ENCODE results near the gene HS6ST3. TPM values are rescaled to one million over a fixed set of nuclear protein-coding genes. Genes with fewer than 3 reads are reported as not detected.

The HS6ST3 gene
- total and polyA plus RNA-seq, 2 donors (not counting 3 experiments of a cell fraction or from before 2014, with no cell fraction given), result 0.03 to 0.15 TPM

DNA sequence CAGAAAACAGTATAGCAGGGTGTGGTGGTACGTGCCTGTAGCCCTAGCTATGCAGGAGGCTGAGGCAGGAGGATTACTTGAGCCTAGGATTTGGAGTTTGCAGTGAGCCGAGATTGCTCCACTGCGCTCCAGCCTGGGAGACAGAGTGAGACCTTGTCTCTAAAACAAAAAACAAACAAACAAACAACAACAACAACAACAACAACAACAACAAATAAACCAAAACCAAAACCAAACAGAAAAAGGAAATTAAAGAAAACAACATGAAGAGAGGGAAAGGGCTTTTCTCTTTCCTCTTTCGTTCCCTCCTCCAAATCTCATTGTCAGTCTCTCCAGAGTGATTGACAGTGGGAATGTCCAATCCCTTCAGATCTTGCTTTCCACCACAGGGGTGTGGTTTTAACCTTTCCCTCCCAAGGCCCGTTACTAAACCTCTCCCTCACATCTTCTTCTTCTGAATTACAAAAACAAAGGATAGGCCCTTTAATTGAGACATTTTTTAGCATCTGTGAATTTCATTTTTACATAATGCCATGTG is 341.2 kb downstream of the HS6ST3 start:
- H3K9ac ChIP-seq (replicated peaks; ENCODE audit: extremely low read depth, insufficient read depth, low read length), result no peak overlapping the region
- FAIRE-seq, result no peak
- TF ChIP-seq MYC (IDR thresholded peaks at IDR 0.05; ENCODE audit: low read depth, low read length) (no peak), POLR2AphosphoS5 (IDR thresholded peaks at IDR 0.05; ENCODE audit: insufficient read depth, low read depth, low read length) (no peak), FOS (IDR thresholded peaks at IDR 0.05; ENCODE audit: borderline replicate concordance, insufficient read depth, low read length) (no peak), JUN (IDR thresholded peaks at IDR 0.05; ENCODE audit: borderline replicate concordance, insufficient read depth, insufficient read length, low read depth) (no peak), GATA2 (IDR thresholded peaks at IDR 0.05; ENCODE audit: insufficient read depth, insufficient read length, low read depth, low read length) (no peak)
- TF ChIP-seq, protein P1, sequence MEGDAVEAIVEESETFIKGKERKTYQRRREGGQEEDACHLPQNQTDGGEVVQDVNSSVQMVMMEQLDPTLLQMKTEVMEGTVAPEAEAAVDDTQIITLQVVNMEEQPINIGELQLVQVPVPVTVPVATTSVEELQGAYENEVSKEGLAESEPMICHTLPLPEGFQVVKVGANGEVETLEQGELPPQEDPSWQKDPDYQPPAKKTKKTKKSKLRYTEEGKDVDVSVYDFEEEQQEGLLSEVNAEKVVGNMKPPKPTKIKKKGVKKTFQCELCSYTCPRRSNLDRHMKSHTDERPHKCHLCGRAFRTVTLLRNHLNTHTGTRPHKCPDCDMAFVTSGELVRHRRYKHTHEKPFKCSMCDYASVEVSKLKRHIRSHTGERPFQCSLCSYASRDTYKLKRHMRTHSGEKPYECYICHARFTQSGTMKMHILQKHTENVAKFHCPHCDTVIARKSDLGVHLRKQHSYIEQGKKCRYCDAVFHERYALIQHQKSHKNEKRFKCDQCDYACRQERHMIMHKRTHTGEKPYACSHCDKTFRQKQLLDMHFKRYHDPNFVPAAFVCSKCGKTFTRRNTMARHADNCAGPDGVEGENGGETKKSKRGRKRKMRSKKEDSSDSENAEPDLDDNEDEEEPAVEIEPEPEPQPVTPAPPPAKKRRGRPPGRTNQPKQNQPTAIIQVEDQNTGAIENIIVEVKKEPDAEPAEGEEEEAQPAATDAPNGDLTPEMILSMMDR (IDR thresholded peaks at IDR 0.05; ENCODE audit: extremely low read depth in 1 of 2, insufficient read depth in 1 of 2, low read depth in 1 of 2, low read length in 2 of 2), result no peak
- no peaks in the 10 kb centered on the region for H4K20me1 ChIP-seq (replicated peaks; ENCODE audit: control insufficient read depth, extremely low read depth, insufficient read depth, low read length)
- no TSS peak for BruUV-seq (replicated peaks)
- no peaks in the 10 kb centered on the region for H3K4me1 ChIP-seq (ENCODE audit: control insufficient read depth, extremely low read depth, insufficient read depth, low read length)
- H3K9me1 ChIP-seq (replicated peaks; ENCODE audit: control insufficient read depth, extremely low read depth, insufficient read depth, low read length), result no peaks in the 10 kb centered on the region
- ChIA-PET CTCF (no interaction called here), POLR2A (no interaction called here)
- dilution Hi-C loops (cut with MboI; ENCODE audit: extremely low pct_ligation_motif_present, low sequenced_read_pairs), result no loop called here
- H3K4me2 ChIP-seq (ENCODE audit: insufficient read depth, low read length), result no peak overlapping the region
- no peaks in the 10 kb centered on the region for H3K79me2 ChIP-seq (ENCODE audit: control insufficient read depth, insufficient read depth, low read length)
- DNase-seq (ENCODE audit: low read depth, low spot score), result no peak
- H3K4me3 ChIP-seq (replicated peaks in 1 of 3; ENCODE audit: insufficient read depth in 1 of 3, low read depth in 1 of 3, low read length in 3 of 3), result no peak overlapping the region
- intact Hi-C loops (cut with micrococcal nuclease), result no loop called here
- no peaks in the 10 kb centered on the region for H3K9me3 ChIP-seq (replicated peaks; ENCODE audit: control insufficient read depth, insufficient read depth, low read length)
- no peak overlapping the region for H3K27ac ChIP-seq (ENCODE audit: insufficient read depth, low read depth, low read length)
- no peaks in the 10 kb centered on the region for H3K36me3 ChIP-seq (ENCODE audit: control insufficient read depth in 2 of 2, extremely low read depth in 1 of 2, insufficient read depth in 2 of 2, low read length in 2 of 2)
- no peaks in the 10 kb centered on the region for H3K27me3 ChIP-seq (ENCODE audit: control insufficient read depth in 2 of 2, insufficient read depth in 2 of 2, low read length in 2 of 2)
- no peak overlapping the region for H2AFZ ChIP-seq (ENCODE audit: low read depth, low read length)

Data from endothelial cell of umbilical vein (primary cell).